WTC11 (cell line): ENCODE results near the gene RAD9A. TPM values are rescaled to one million over a fixed set of nuclear protein-coding genes. Genes with fewer than 3 reads are reported as not detected.
A peak's percentile ranks its signal among the peaks of the same experiment; 100 is the strongest.

ENCODE experiments used
- ATAC-seq: fragments of 200-7000 bp; cut with Tn5 transposase; 2 replicates; pipeline ENCODE4 v1.10.0; 2021; ENCODE audit warnings: mild to moderate bottlenecking, moderate library complexity
- CTCF ChIA-PET: fragments of 300-600 bp; sonication (Branson Sonifier 250); formaldehyde crosslinking; loops from one replicate; lab custom pipeline; 2021; ENCODE audit warnings: antibody characterized with exemption; lab: Charles Lee
- POLR2A ChIA-PET: fragments of 350-600 bp; sonication (Branson Sonifier 250); formaldehyde crosslinking; loops from one replicate; lab custom pipeline; 2021; ENCODE audit warnings: antibody characterized with exemption; lab: Charles Lee
- DNase-seq: peaks from one replicate; pipeline ENCODE4 v3.0.0; 2021; ENCODE audit warnings: low spot score
- H3K27ac Mint-ChIP-seq: 2 replicates; pipeline ENCODE4 v1.8.0; 2021; ENCODE audit warnings: mixed read lengths
- H3K27me3 Mint-ChIP-seq: 2 replicates; pipeline ENCODE4 v1.8.0; 2021; ENCODE audit warnings: low read depth, mild to moderate bottlenecking, moderate library complexity, mixed read lengths
- H3K36me3 Mint-ChIP-seq: 2 replicates; pipeline ENCODE4 v1.8.0; 2021; ENCODE audit warnings: mixed read lengths
- H3K4me1 Mint-ChIP-seq: 2 replicates; pipeline ENCODE4 v1.8.0; 2022; ENCODE audit warnings: mixed read lengths
- H3K4me3 Mint-ChIP-seq: 2 replicates; pipeline ENCODE4 v1.8.0; 2021; ENCODE audit warnings: mild to moderate bottlenecking, moderate library complexity, mixed read lengths
- H3K9me3 Mint-ChIP-seq: 2 replicates; pipeline ENCODE4 v1.8.0; 2021; ENCODE audit warnings: mixed read lengths
- ATF2 ChIP-seq: sonication (generic); formaldehyde crosslinking; IDR thresholded peaks from 2 replicates; pipeline ENCODE4 v1.8.1; 2022; ENCODE audit warnings: low read depth, missing genetic modification reagents, borderline replicate concordance
- ATF6 ChIP-seq: sonication (generic); formaldehyde crosslinking; IDR thresholded peaks from 2 replicates; pipeline ENCODE4 v1.8.1; 2023; ENCODE audit warnings: mild to moderate bottlenecking, missing genetic modification reagents
- CBFB ChIP-seq: sonication (generic); formaldehyde crosslinking; IDR thresholded peaks from 2 replicates; pipeline ENCODE4 v1.8.1; 2022; ENCODE audit warnings: mild to moderate bottlenecking, low read depth, missing genetic modification reagents
- CREB1 ChIP-seq: sonication (generic); formaldehyde crosslinking; IDR thresholded peaks from 2 replicates; pipeline ENCODE4 v1.8.0; 2023; ENCODE audit warnings: mild to moderate bottlenecking, missing genetic modification reagents
- CTCF ChIP-seq: fragments of 200-600 bp; IDR thresholded peaks from 2 replicates; pipeline ENCODE4 v1.8.0; 2022; ENCODE audit warnings: antibody characterized with exemption
- E2F1 ChIP-seq: sonication (generic); formaldehyde crosslinking; IDR thresholded peaks from 2 replicates; pipeline ENCODE4 v1.8.0; 2022; ENCODE audit warnings: mild to moderate bottlenecking, missing genetic modification reagents
- EMX1 ChIP-seq: fragments of 250-450 bp; sonication (Bioruptor Pico); IDR thresholded peaks from 2 replicates; pipeline ENCODE4 v1.8.0; 2021; ENCODE audit warnings: mild to moderate bottlenecking
- ESRRA ChIP-seq: sonication (generic); formaldehyde crosslinking; IDR thresholded peaks from 2 replicates; pipeline ENCODE4 v1.8.1; 2022; ENCODE audit warnings: mild to moderate bottlenecking, missing genetic modification reagents, borderline replicate concordance
- FOXJ3 ChIP-seq: sonication (generic); formaldehyde crosslinking; IDR thresholded peaks from 2 replicates; pipeline ENCODE4 v1.9.0; 2021; ENCODE audit warnings: missing genetic modification reagents, mild to moderate bottlenecking, borderline replicate concordance
- HMGA2 ChIP-seq: fragments of 250-450 bp; sonication (Bioruptor Pico); IDR thresholded peaks from 2 replicates; pipeline ENCODE4 v1.4.0; 2021; ENCODE audit warnings: mild to moderate bottlenecking, moderate library complexity
- IRF1 ChIP-seq: sonication (generic); formaldehyde crosslinking; IDR thresholded peaks from 2 replicates; pipeline ENCODE4 v1.8.0; 2023; ENCODE audit warnings: missing genetic modification reagents
- IRF2 ChIP-seq: sonication (generic); formaldehyde crosslinking; IDR thresholded peaks from 2 replicates; pipeline ENCODE4 v1.8.0; 2022; ENCODE audit warnings: low read depth, missing genetic modification reagents, borderline replicate concordance
- NR1H2 ChIP-seq: sonication (generic); formaldehyde crosslinking; IDR thresholded peaks from 2 replicates; pipeline ENCODE4 v1.9.0; 2021; ENCODE audit warnings: mild to moderate bottlenecking, moderate library complexity, missing genetic modification reagents
- PRRX2 ChIP-seq: fragments of 250-450 bp; sonication (Bioruptor Pico); IDR thresholded peaks from 2 replicates; pipeline ENCODE4 v1.8.0; 2021; ENCODE audit warnings: mild to moderate bottlenecking
- RORB ChIP-seq: fragments of 250-450 bp; sonication (Bioruptor Pico); IDR thresholded peaks from 2 replicates; pipeline ENCODE4 v1.9.0; 2021; ENCODE audit warnings: mild to moderate bottlenecking
- ZBTB21 ChIP-seq: sonication (generic); formaldehyde crosslinking; IDR thresholded peaks from 2 replicates; pipeline ENCODE4 v1.8.1; 2023; ENCODE audit warnings: mild to moderate bottlenecking, missing genetic modification reagents, borderline replicate concordance
- ZNF121 ChIP-seq: sonication (generic); formaldehyde crosslinking; IDR thresholded peaks from 2 replicates; pipeline ENCODE4 v1.8.0; 2023; ENCODE audit warnings: missing genetic modification reagents
- ZNF263 ChIP-seq: sonication (generic); formaldehyde crosslinking; IDR thresholded peaks from 2 replicates; pipeline ENCODE4 v1.8.1; 2022; ENCODE audit warnings: low read depth, mild to moderate bottlenecking, moderate library complexity, missing genetic modification reagents
- ZNF317 ChIP-seq: sonication (generic); formaldehyde crosslinking; IDR thresholded peaks from 2 replicates; pipeline ENCODE4 v1.8.1; 2023; ENCODE audit warnings: low read depth, mild to moderate bottlenecking, moderate library complexity, missing genetic modification reagents, borderline replicate concordance
- ZNF512 ChIP-seq: sonication (generic); formaldehyde crosslinking; IDR thresholded peaks from 2 replicates; pipeline ENCODE4 v1.8.1; 2022; ENCODE audit warnings: missing genetic modification reagents, borderline replicate concordance
- total RNA-seq: library from RNA; stranded (reverse); gene quantifications from 3 replicates; pipeline ENCODE4 v1.2.3, GENCODE V29; 2021

Gene RAD9A
- total RNA-seq, 1 experiment from 2014 or later: 45.5 TPM

- Mint-ChIP-seq H3K36me3 (peaks cover 24% of the 10 kb centered on the region), H3K4me3 (peak overlapping the region; percentile 27; the same call in 1 of the 2 replicates), H3K27me3 (no peaks in the 10 kb centered on the region), H3K27ac (peak overlapping the region; percentile 86), H3K9me3 (no peaks in the 10 kb centered on the region), H3K4me1 (peaks cover 40% of the 10 kb centered on the region)
- TF ChIP-seq ZNF263 (no peak), CTCF (no peak), ZNF121 (CRISPR knock-in tag) (no peak), ATF2 (no peak), IRF2 (CRISPR knock-in tag) (no peak), NR1H2 (no peak), EMX1 (no peak), E2F1 (CRISPR knock-in tag) (no peak), ZNF512 (CRISPR knock-in tag) (no peak)
- POLR2A ChIA-PET: interaction anchor here (0.5 to 1.9 kb wide), 8 partner anchors 8 to 41 kb away, joined by 3 to 7 read pairs (median 4); partner anchors contain the start of genes PTPRCAP and RPS6KB2
- CTCF ChIA-PET: interaction anchor here (0.7 to 2.0 kb wide), 11 partner anchors 14 to 135 kb away, joined by 3 to 15 read pairs (median 5); partner anchors contain the start of genes POLD4 and TMEM134
- DNase-seq: no peak
- no peak for ATAC-seq
These were observed 4.4 kb downstream of the RAD9A start for GRCh38 chr11:67396259-67396581.

GRCh38 chr11:67396587-67397389 is 5.0 kb downstream of the RAD9A start:
- H3K9me3 Mint-ChIP-seq: no peaks in the 10 kb centered on the region
- peaks cover 38% of the 10 kb centered on the region for H3K4me1 Mint-ChIP-seq
- CTCF ChIA-PET: interaction anchor here (0.7 to 2.0 kb wide), 11 partner anchors 15 to 135 kb away, joined by 3 to 15 read pairs (median 5); partner anchors contain the start of genes POLD4 and TMEM134
- H3K27ac Mint-ChIP-seq: peak overlapping the region; percentile 93
- POLR2A ChIA-PET: interaction anchor here (0.5 to 1.9 kb wide), 8 partner anchors 10 to 278 kb away, joined by 3 to 7 read pairs (median 4); partner anchors contain the start of genes KDM2A, PTPRCAP and RPS6KB2
- peak overlapping the region; percentile 45 for H3K4me3 Mint-ChIP-seq
- no peak for TF ChIP-seq RORB (CRISPR knock-in tag)
- peak; percentile 72; the same call in 1 of the 2 replicates for TF ChIP-seq ZBTB21 (CRISPR knock-in tag)
- peaks cover 24% of the 10 kb centered on the region for H3K36me3 Mint-ChIP-seq
- ATAC-seq (peak; percentile 38), DNase-seq (peak; percentile 58)
- H3K27me3 Mint-ChIP-seq: no peaks in the 10 kb centered on the region

- no peak for ATAC-seq
- ChIA-PET POLR2A (interaction anchor here (0.6 to 1.9 kb wide), 4 partner anchors 23 to 278 kb away, joined by 3 to 7 read pairs (median 5); partner anchors contain the start of genes KDM2A, PTPRCAP and RPS6KB2), CTCF (interaction anchor here (1.4 to 2.0 kb wide), 3 partner anchors 16 to 72 kb away, joined by 5 to 15 read pairs (median 8); partner anchors contain the start of gene TMEM134)
- no peak for DNase-seq
- H3K27ac Mint-ChIP-seq: peak overlapping the region; percentile 72
- peaks cover 42% of the 10 kb centered on the region for H3K4me1 Mint-ChIP-seq
- H3K27me3 Mint-ChIP-seq: no peaks in the 10 kb centered on the region
- peaks cover 24% of the 10 kb centered on the region for H3K36me3 Mint-ChIP-seq
- 0 out of 2 replicates have a peak overlapping the region, but pooled peaks have one; percentile 22 for H3K4me3 Mint-ChIP-seq
- no peaks in the 10 kb centered on the region for H3K9me3 Mint-ChIP-seq
- TF ChIP-seq ZNF263 (no peak), PRRX2 (CRISPR knock-in tag) (no peak), HMGA2 (CRISPR knock-in tag) (no peak), ATF6 (CRISPR knock-in tag) (no peak), ESRRA (CRISPR knock-in tag) (no peak), ZNF121 (CRISPR knock-in tag) (no peak), IRF1 (no peak), CBFB (CRISPR knock-in tag) (no peak), CREB1 (no peak), FOXJ3 (CRISPR knock-in tag) (no peak), E2F1 (CRISPR knock-in tag) (no peak), ZNF317 (CRISPR knock-in tag) (no peak)
These were observed 5.8 kb downstream of the RAD9A start for GRCh38 chr11:67397536-67397935.
